Measurements from ENCODE around the gene MYH10.

DNA sequence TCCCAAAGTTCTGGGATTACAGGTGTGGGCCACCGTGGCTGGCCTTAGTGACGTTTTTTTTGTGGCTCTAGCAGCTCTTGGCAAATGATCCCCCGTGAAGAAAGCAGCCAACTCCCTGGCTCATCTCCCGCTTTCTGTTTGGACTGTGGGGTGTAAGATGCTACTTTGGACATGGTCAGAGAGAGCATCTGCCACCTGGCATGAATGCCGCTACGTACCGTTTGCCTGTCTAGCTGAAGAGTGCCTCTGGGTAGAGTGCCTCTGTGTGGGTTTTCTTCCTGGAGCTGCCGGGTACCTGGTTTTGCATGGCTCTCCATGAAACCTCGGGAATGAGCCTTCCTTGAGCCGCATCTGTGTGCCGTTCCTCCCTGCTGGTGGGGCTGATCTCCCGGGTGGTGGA, 160.6 kb downstream of the MYH10 start:
- TF ChIP-seq YY1 (IDR thresholded peaks at IDR 0.05; ENCODE audit: insufficient read depth, insufficient read length): no peak
- no peak for TF ChIP-seq ZNF274 (IDR thresholded peaks at IDR 0.05; ENCODE audit: low read depth, low read length)
- TF ChIP-seq SUZ12 (IDR thresholded peaks at IDR 0.05; ENCODE audit: extremely low read depth, insufficient read depth, insufficient read length): no peak

All from NT2/D1 (cell line).